ENCODE measurements around the gene PLAAT5.

- TF ChIP-seq POLR2AphosphoS5 (IDR thresholded peaks at IDR 0.05; ENCODE audit: low read depth, low read length) (no peak), POLR2A (IDR thresholded peaks at IDR 0.05; ENCODE audit: low read depth, low read length) (no peak)
These were observed 4.0 kb upstream of the PLAAT5 start for GRCh38 chr11:63494975-63495374.

All from GM12892 (cell line).